Effector memory CD8-positive, alpha-beta T cell (primary cell): ENCODE results near the gene ARTN.

ENCODE experiments used
- ATAC-seq: fragments of 150-1000 bp; cut with Tn5 transposase; replicated peaks from 2 replicates; pipeline ENCODE4 v1.10.0; 2021; ENCODE audit warnings: mild to moderate bottlenecking, moderate library complexity
- DNase-seq, 3 experiments: peaks; one replicate each; pipeline ENCODE4 v3.0.0; 2021
- H3K27ac Mint-ChIP-seq, 2 donors: one replicate each; pipeline ENCODE4 v1.8.0; 2022; ENCODE audit warnings: mild to moderate bottlenecking in 2 of 2, mixed read lengths in 2 of 2, moderate library complexity in 2 of 2
- H3K27me3 Mint-ChIP-seq, 2 donors: one replicate each; pipeline ENCODE4 v1.8.0; 2022; ENCODE audit warnings: mixed read lengths in 2 of 2
- H3K36me3 Mint-ChIP-seq: one replicate; pipeline ENCODE4 v1.8.0; 2022; ENCODE audit warnings: mild to moderate bottlenecking, moderate library complexity, mixed read lengths; ENCODE audit not compliant: insufficient read depth
- H3K4me1 Mint-ChIP-seq, 2 donors: one replicate each; pipeline ENCODE4 v1.8.0; 2022; ENCODE audit warnings: low read depth in 2 of 2, mixed read lengths in 2 of 2
- H3K4me3 Mint-ChIP-seq, 2 donors: one replicate each; pipeline ENCODE4 v1.8.0; 2022; ENCODE audit warnings: mild to moderate bottlenecking in 2 of 2, mixed read lengths in 2 of 2, moderate library complexity in 2 of 2
- H3K9me3 Mint-ChIP-seq, 2 donors: one replicate each; pipeline ENCODE4 v1.8.0; 2022; ENCODE audit warnings: mixed read lengths in 2 of 2

Gene ARTN

GRCh38 chr1:43981636-43982035, 48.0 kb downstream of the ARTN start:
- H3K27me3 Mint-ChIP-seq, result no peaks in the 10 kb centered on the region
- no peak overlapping the region for H3K4me3 Mint-ChIP-seq
- ATAC-seq (no peak), DNase-seq (no peak)
- H3K36me3 Mint-ChIP-seq, result peaks cover 8% of the 10 kb centered on the region
- peaks cover 27 to 30% of the 10 kb centered on the region in 2 donors for H3K4me1 Mint-ChIP-seq
- no peaks in the 10 kb centered on the region for H3K9me3 Mint-ChIP-seq
- no peak overlapping the region for H3K27ac Mint-ChIP-seq

GRCh38 chr1:43982241-43982640, 48.6 kb downstream of the ARTN start:
- Mint-ChIP-seq H3K4me1 (peaks cover 21 to 24% of the 10 kb centered on the region in 2 donors), H3K4me3 (no peak overlapping the region), H3K36me3 (peaks cover 3% of the 10 kb centered on the region), H3K9me3 (no peaks in the 10 kb centered on the region), H3K27ac (no peak overlapping the region), H3K27me3 (no peaks in the 10 kb centered on the region)
- ATAC-seq (no peak), DNase-seq (no peak)

GRCh38 chr1:43982808-43983207, 49.2 kb downstream of the ARTN start:
- no peak overlapping the region for H3K27ac Mint-ChIP-seq
- no peak for ATAC-seq
- no peaks in the 10 kb centered on the region for H3K9me3 Mint-ChIP-seq
- H3K4me1 Mint-ChIP-seq, result peaks cover 16 to 19% of the 10 kb centered on the region in 2 donors
- no peak for DNase-seq
- no peak overlapping the region for H3K4me3 Mint-ChIP-seq
- H3K36me3 Mint-ChIP-seq, result peaks cover 3% of the 10 kb centered on the region
- no peaks in the 10 kb centered on the region for H3K27me3 Mint-ChIP-seq

- Mint-ChIP-seq H3K27me3 (no peaks in the 10 kb centered on the region), H3K4me3 (no peak overlapping the region), H3K36me3 (peaks cover 3% of the 10 kb centered on the region), H3K27ac (peak overlapping the region in 1 of 2 donors; percentile 23), H3K9me3 (no peaks in the 10 kb centered on the region), H3K4me1 (peaks cover 13 to 14% of the 10 kb centered on the region in 2 donors)
- no peak for DNase-seq
- no peak for ATAC-seq
These were observed 49.8 kb downstream of the ARTN start for GRCh38 chr1:43983253-43983899.

GRCh38 chr1:43984855-43985254, 51.3 kb downstream of the ARTN start:
- Mint-ChIP-seq H3K36me3 (peaks cover 2% of the 10 kb centered on the region), H3K27ac (no peak overlapping the region), H3K4me3 (no peak overlapping the region), H3K9me3 (no peaks in the 10 kb centered on the region), H3K27me3 (no peaks in the 10 kb centered on the region), H3K4me1 (peaks cover 7 to 8% of the 10 kb centered on the region in 2 donors)
- ATAC-seq, result no peak
- no peak for DNase-seq

GRCh38 chr1:43985984-43986595, 52.5 kb downstream of the ARTN start:
- Mint-ChIP-seq H3K27ac (peak overlapping the region in 1 of 2 donors; percentile 24), H3K4me1 (peaks cover under 1 to 3% of the 10 kb centered on the region in 2 donors), H3K27me3 (no peaks in the 10 kb centered on the region), H3K36me3 (no peaks in the 10 kb centered on the region), H3K9me3 (no peaks in the 10 kb centered on the region), H3K4me3 (no peak overlapping the region)
- ATAC-seq (no peak), DNase-seq (no peak)

- DNase-seq (no peak), ATAC-seq (no peak)
- peaks cover 5% of the 10 kb centered on the region for H3K36me3 Mint-ChIP-seq
- H3K27me3 Mint-ChIP-seq, result no peaks in the 10 kb centered on the region
- peaks cover 6 to 7% of the 10 kb centered on the region in 2 donors for H3K4me1 Mint-ChIP-seq
- peak overlapping the region in 1 of 2 donors; percentile 24 for H3K27ac Mint-ChIP-seq
- H3K4me3 Mint-ChIP-seq, result no peak overlapping the region
- H3K9me3 Mint-ChIP-seq, result no peaks in the 10 kb centered on the region
These were observed 53.1 kb downstream of the ARTN start for GRCh38 chr1:43986712-43987111.
